GM18867 (cell line): ENCODE data around the gene PPP1R14D.

Source experiments
- ATAC-seq: cut with Tn5 transposase; IDR thresholded peaks from one replicate; pipeline ENCODE4 v1.9.1; 2021; ENCODE audit warnings: mild to moderate bottlenecking, moderate library complexity; ENCODE audit not compliant: unreplicated experiment

The PPP1R14D gene

DNA sequence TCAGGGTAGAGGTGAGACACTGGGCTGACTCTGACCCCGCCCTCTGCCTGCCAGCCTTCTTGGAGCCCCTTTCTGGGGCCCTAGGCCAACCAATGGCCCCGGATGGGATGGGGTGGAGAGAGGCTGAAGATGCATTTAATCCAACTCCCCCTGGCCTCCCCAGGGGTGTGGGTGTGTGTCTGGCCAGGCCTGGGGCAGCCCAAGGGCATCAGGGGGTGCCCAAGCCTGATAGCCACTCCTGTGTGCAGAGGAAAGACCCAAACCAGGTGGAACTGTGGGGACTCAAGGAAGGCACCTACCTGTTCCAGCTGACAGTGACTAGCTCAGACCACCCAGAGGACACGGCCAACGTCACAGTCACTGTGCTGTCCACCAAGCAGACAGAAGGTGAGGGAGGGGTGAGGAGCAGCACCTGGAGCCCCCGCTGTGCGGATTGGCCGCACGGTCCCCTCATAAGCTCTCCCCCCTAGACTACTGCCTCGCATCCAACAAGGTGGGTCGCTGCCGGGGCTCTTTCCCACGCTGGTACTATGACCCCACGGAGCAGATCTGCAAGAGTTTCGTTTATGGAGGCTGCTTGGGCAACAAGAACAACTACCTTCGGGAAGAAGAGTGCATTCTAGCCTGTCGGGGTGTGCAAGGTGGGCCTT is 24.9 kb upstream of the PPP1R14D start:
- ATAC-seq = no peak

GRCh38 chr15:40852529-40852928 is 24.0 kb upstream of the PPP1R14D start:
- no peak for ATAC-seq

GRCh38 chr15:40850576-40851112 is 22.1 kb upstream of the PPP1R14D start:
- no peak for ATAC-seq

GRCh38 chr15:40847223-40847961 is 18.9 kb upstream of the PPP1R14D start:
- ATAC-seq = no peak

GRCh38 chr15:40846841-40847222 is 18.3 kb upstream of the PPP1R14D start:
- no peak for ATAC-seq

DNA sequence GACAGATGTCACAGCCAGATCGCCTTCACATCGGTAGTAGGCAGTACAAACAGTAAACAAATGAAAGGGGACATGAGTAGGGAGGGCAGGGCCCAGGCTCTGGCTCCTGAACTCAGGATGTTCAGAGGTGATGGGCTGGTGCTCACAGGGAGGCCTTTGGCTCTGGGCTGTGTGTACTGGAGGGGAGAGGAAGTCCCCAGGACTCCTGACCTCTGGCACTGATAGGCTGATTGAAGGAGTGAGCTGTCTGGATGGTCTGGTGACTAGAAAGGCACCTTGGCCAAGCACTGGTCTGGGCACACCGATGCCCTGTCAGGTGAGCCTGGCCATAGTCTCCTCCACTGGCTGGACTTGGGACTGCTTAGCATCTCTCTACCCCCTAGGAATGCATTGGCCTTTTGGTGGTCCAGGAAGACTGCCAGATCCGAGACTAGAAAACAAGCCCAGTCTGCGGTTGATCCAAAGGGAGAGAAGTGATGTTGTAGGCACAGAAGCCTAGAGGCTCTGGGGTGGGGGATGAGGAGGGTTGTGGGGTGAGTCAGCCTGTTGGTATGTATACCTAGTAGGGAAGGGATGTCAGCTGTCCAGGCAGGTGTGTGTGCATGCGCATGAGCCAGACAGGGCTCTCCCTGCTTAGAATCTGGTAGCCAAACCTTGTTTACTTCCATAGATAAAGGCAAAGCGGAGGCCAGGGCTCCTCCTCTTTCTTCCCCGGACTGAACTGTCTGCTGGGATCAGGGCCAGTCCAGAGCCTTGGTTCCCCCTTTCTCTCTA is 17.2 kb upstream of the PPP1R14D start:
- no peak for ATAC-seq

DNA sequence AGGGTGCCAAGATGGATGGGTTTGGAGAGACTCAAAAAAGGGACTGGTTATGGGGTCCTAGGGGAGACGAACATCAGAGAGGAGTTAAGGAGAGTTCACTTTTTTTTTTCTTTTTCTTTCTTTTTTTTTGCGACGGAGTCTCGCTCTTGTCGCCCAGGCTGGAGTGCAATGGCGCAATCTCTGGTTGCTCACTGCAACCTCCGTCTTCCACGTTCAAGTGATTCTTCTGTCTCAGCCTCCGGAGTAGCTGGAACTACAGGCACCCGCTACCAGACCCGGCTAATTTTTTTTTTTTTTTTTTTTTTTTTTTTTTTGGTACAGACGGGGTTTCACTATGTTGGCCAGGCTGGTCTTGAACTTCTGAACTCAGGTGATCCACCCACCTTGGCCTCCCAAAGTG is 16.5 kb upstream of the PPP1R14D start:
- no peak for ATAC-seq

GRCh38 chr15:40844696-40845030 is 16.2 kb upstream of the PPP1R14D start:
- no peak for ATAC-seq

GRCh38 chr15:40843885-40844695 is 15.6 kb upstream of the PPP1R14D start, which contains the start of gene SPINT1:
SPINT1 (plus strand) TSS chr15:40844048; CDS start chr15:40844555, 507 bp downstream.
- no peak for ATAC-seq

DNA sequence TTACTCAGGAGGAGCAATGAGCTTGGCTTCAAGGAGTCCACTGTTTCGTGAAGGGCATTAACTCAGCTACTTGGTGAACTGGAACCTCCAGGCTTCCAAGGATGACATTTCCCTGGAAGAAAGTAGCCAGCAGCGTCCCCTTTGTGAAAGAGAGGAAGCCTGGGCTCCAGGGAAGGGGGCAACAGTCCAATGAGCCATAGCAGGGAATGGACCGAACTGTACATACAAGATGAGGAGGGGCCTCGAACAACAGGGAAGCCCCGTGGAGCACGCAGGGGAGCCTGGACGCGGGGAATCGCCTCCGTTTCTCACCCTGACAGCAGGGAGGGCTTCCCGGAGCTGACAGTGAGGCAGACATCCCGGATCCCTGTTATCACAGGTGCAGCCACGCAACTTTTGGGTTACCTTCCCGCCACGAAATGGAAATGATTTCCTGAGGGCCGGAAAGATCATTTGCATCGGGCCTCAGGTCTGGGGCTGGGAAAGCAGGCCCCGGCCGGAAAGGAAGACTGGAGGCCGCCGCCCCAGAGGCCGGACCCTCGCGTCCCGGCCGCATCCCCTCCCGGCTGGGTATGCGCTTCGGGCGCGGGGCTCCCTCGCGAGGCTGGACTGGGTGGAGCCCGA is 14.9 kb upstream of the PPP1R14D start:
- ATAC-seq = no peak

- no peak for ATAC-seq
Measured at GRCh38 chr15:40841741-40842140, 13.2 kb upstream of the PPP1R14D start.

DNA sequence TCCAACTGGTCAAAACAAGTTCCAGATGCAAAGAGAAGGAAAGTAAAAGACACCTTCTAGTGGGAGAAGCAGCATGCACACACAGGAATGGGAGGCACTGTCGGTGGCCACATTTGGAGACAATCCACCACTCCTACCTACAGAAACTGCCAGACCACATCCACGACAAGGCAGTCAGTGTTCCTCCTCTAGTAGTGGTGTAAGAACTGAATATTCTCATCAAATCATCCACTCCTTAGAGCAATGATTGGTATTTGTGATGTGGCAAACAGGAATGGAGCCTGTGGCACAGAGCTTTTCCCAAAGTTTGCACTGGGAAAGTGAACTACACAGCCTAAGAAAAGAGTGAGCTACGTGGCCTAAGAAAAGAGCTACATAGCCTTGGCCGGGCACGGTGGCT is 10.2 kb upstream of the PPP1R14D start:
- ATAC-seq = no peak

GRCh38 chr15:40836020-40836419 is 7.5 kb upstream of the PPP1R14D start:
- no peak for ATAC-seq

GRCh38 chr15:40832903-40833302 is 4.4 kb upstream of the PPP1R14D start:
- ATAC-seq = no peak

- no peak for ATAC-seq
Measured at GRCh38 chr15:40831861-40832260, 3.4 kb upstream of the PPP1R14D start.

GRCh38 chr15:40830884-40831283 is 2.4 kb upstream of the PPP1R14D start:
- no peak for ATAC-seq

GRCh38 chr15:40829115-40829514 is 607 bp upstream of the PPP1R14D start:
- no peak for ATAC-seq

DNA sequence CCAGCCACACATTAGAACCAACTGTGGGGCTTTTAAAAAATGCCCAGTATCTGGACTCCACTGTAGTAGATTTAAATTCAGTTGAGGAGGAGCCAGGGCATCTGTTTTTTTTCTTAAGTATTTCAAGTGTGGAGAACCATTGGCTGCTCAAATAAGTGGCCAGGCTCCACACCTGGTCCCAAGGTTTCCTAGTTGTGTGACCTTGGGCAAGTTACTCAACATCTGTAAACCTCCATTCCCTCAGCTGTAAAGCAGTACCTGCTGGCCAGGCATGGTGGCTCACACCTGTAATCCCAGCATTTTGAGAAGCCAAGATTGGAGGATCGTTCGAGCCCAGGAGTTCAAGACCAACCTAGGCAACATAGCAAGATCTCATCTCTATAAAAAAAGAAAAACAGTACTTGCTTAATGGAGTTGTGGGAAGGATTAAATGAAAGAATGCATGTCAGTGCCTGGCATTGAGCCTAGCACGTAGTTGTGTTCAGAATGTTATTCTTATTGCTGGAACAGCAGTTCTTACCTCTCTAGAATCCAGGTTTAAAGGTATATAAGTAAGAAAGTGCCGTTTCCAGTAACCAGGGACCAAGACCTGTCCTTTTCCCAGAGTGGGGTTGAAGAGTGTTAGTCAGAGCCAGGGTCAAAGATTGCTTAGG is 2.0 kb downstream of the PPP1R14D start:
- ATAC-seq = no peak

DNA sequence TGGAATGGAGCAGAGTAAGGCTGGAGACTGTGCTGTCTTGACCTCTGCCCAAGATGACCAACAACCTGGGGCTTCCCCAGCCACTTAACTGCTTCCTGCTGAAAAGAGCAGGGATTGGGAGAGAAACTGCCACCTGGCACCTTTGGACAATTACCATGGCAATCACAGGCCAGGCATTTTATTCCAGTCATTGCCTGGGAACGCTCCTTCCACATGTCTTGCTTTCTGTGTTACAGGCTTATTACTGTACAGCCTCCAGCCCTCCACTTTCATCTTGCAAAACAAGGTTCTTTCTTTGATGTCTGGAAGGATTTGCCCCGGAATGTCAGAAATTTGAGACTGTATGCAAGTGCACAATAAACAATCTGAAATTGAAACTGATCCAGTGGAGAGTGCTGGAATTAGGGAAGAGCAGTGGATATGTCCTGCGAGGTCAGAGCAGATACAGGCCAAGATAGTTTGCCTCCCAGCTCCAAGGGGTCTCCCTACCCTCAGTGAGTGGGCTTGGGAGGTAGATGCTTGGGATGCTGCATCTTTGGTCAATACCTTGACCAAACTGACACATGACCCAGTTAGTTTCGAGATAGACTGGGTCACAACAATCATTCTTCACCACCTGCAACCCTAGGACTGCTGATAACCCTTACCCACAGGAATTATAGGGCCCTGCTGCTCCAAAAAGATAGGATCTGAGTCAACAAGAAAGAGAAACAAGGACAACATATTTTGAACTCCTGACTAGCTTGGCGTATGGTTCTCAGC is 2.7 kb downstream of the PPP1R14D start:
- ATAC-seq = no peak
